ENCODE measurements around the gene FBXL4.
A peak's percentile ranks its signal among the peaks of the same experiment; 100 is the strongest.

Gene FBXL4

GRCh38 chr6:98947411-98948292 lies at the start of gene FBXL4:
FBXL4 (minus strand) TSS chr6:98947946; CDS start chr6:98926988, 20,958 bp downstream.
- no peak for FAIRE-seq
- TF ChIP-seq CTCF (IDR thresholded peaks at IDR 0.05; ENCODE audit: insufficient read depth, missing control alignments), result no peak
- DNase-seq (ENCODE audit: insufficient read length, low spot score), result peak; percentile 39

- no peak for FAIRE-seq
- no peak for TF ChIP-seq CTCF (IDR thresholded peaks at IDR 0.05; ENCODE audit: insufficient read depth, missing control alignments)
- DNase-seq (ENCODE audit: insufficient read length, low spot score), result no peak
Measured at GRCh38 chr6:98995116-98995515, 47.4 kb upstream of the FBXL4 start.

- no peak for FAIRE-seq
- TF ChIP-seq CTCF (IDR thresholded peaks at IDR 0.05; ENCODE audit: insufficient read depth, missing control alignments), result no peak
- DNase-seq (ENCODE audit: insufficient read length, low spot score), result no peak
Measured at GRCh38 chr6:98992535-98992934, 44.8 kb upstream of the FBXL4 start.

GRCh38 chr6:98986071-98986615 lies 38.4 kb upstream of the FBXL4 start:
- DNase-seq (ENCODE audit: insufficient read length, low spot score) (no peak), FAIRE-seq (no peak)

GRCh38 chr6:98985391-98985790 lies 37.6 kb upstream of the FBXL4 start:
- FAIRE-seq, result no peak
- no peak for DNase-seq (ENCODE audit: insufficient read length, low spot score)
- TF ChIP-seq CTCF (IDR thresholded peaks at IDR 0.05; ENCODE audit: insufficient read depth, missing control alignments), result no peak

More at GRCh38 chr6:98986071-98986615, 38.4 kb upstream of the FBXL4 start:
- no peak for TF ChIP-seq CTCF (IDR thresholded peaks at IDR 0.05; ENCODE audit: insufficient read depth, missing control alignments)

GRCh38 chr6:98984121-98984520 lies 36.4 kb upstream of the FBXL4 start:
- DNase-seq (ENCODE audit: insufficient read length, low spot score) (no peak), FAIRE-seq (no peak)
- TF ChIP-seq CTCF (IDR thresholded peaks at IDR 0.05; ENCODE audit: insufficient read depth, missing control alignments), result no peak

- no peak for TF ChIP-seq CTCF (IDR thresholded peaks at IDR 0.05; ENCODE audit: insufficient read depth, missing control alignments)
- DNase-seq (ENCODE audit: insufficient read length, low spot score) (no peak), FAIRE-seq (no peak)
Measured at GRCh38 chr6:98981473-98981872, 33.7 kb upstream of the FBXL4 start.

All from D721Med (cell line).